ENCODE results near the gene KRTAP4-5.
"Not testable (repeated sequence)": the region's sequence is repeated elsewhere in the genome, so short reads cannot be mapped to it uniquely, and the experiment has no call there.

Gene KRTAP4-5

DNA sequence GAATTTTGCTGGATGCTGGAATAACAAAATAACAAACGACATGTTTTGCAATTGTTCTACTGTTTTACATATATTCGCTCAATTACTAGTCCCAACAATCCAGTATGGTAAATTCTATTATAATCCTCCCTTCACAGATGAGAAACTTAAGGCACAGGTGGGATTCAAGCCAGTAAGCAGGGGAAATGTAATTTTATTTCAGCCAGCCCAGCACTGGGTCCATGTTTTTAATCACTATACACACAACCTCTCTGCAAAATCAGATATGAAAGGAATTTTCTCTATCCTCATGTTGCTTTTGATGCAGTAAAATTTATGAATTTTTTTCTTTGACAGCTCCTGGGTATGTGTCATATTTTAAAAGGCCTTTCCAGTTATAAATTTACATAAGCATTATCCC, 4.4 kb downstream of the KRTAP4-5 start:
- no peak for DNase-seq

DNA sequence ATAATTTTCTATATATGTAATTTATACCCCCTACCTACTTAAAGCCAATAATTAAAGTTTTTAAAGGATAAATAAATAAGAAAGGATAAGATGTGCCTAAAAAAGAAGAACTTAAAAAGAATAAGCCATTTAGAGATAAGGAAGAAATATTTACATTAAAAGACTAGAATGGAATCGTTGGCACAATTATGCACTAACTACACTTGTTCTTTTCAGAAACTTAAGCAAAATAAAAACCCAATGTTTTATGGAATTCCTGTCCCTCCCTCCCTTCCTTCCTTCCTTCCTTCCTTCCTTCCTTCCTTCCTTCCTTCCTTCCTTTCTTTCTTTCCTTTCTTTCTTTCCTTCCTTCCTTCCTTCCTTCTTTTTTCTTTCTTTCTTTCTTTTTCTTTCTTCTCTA, 4.8 kb downstream of the KRTAP4-5 start:
- no peak for DNase-seq

DNA sequence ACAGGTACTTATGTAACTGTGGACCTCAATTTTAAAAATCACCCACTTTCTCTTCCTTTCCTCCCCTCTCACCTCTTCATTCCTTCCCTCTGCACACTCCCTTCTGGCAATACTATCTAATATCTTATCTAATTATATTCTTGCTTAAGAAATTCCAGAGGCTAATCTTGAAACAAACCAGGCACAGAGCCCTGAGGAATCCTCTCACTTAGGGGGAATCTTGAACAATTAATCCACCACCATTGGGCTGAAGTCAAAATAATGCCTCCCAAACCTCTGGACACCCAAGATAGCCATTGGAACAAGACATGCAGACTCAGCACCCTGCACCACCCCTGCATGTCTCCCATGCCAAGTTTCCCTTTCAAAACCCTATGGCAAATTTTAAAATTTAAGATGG, 8.3 kb downstream of the KRTAP4-5 start:
- no peak for DNase-seq

DNA sequence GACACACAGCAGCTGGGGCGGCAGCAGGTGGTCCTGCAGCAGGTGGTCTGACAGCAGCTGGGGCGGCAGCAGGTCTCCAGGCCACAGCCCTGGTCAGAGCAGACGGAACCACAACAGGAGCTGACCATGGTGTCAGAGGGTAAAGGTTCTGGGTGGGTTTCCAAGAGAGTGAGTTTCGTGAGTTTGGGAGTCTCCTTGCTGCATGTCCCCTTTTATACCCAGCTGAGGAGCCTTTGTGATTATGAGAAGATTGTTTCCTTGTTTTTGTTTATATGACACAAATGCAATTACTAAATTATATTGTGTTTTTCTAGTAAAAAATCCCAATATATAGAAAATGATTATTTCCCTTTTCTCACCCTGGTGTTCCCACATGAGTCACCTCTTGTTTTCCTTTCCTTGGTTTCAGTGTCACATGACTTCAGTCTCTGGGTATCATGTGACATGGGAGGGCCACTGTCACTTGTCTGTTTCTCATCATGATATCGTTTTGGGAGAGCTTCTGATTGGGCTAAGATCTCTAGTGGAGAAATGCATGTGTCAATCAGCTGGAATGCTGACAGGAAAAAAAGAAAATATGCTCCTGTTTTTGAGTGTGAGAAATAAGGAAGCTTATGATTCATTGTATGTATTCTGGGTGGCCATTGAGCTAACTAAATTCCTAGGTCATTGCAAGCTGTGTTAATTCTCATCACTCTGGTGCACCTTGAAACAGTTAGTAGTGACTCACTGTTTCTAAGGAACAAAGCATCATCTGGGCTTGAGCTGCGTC, 9.1 kb downstream of the KRTAP4-5 start, which contains the start of gene KRTAP4-6:
KRTAP4-6 (minus strand) TSS at position 185 of the 772 bp plus-strand sequence; CDS start at position 128, 57 bp downstream.
- DNase-seq = no peak

DNA sequence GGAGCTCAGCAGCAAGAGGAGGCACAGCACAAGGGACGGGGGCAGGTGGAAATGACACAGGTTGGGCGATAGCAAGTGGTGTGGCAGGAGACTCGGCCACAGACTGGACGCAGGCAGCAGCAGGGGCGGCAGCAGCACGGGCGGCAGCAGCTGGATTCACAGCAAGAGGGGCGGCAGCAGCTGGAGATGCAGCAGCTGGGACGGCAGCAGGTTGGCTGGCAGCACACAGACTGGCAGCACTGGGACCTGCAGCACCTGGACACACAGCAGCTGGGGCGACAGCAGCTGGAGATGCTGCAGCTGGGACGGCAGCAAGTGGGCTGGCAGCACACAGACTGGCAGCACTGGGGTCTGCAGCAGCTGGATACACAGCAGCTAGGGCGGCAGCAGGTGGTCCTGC, 9.8 kb downstream of the KRTAP4-5 start:
- DNase-seq = not testable (repeated sequence)

DNA sequence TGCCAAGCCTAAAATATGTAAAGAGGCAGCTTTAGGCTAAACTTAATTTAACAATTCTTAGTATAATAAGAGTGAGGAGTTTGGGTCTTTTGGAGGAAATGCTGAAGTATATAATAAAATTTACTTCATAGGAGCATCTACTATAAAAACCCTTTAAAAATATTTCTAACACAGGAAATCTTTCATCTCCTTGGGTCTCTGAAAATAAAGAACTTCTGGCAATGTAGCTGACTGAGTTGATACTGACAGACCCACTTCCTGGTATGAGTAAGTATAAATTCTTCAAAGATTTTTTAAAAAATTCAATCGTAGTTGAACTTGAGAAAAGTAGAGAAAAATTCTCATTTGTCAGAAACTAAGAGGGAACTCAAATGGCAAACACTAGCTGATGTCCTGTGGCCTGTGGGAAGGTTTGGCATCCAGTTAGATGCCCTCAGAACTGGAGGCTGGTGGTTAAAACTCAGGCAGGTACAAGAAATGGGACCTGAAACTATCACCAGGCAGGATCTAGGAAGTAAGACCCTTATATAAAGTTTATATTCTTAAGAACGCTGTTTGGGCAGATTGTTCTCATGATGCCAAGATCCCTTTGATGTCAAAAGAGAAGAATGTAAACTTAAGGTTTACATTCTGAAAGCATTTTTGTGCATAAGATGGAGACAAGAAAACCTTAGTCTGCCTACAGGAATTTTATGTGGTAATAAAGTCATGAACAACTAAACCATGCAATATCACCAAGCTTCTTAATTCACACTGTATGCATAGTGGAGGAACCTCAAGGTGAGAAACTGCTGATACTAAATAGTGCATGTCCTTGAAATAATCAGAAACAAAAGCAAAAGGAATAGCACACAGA, 15.5 kb downstream of the KRTAP4-5 start:
- no peak for DNase-seq

DNA sequence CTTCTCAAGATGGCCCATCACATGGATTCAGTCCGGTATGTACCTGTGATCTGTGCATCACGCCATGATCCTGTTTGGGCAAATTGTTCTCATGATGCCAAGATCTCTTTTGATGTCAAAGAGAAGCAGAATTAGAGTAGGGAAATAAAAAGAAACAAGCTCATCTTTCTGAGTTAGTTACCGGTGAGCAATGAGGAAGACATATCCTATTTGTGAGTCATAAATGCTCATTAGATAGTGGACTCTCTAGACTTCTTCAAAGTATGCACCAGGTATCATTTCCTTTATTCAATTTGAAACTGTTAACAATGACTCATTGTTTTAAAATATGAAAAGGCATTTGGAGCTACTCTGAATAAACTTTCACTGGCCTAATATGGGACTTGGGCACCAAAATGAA, 17.6 kb downstream of the KRTAP4-5 start:
- DNase-seq = no peak

DNA sequence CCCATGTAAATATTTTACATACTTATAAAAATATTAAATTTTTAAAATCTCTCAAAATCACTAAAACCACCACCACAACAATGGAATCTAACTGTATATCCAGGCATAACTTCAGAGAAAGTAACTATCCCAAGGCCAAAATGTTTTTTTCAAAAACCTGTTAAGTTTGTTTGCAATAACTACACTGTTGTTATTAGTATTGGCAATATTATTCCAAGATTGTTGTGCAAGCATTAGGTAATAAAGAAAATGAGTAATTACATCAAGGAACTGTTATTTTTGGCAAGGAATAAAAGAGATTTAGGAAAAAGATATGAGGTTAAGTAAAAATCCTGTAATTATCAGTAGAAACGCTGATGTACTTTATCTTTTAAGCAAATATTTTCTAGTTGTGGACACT, 22.3 kb downstream of the KRTAP4-5 start:
- DNase-seq = no peak

DNA sequence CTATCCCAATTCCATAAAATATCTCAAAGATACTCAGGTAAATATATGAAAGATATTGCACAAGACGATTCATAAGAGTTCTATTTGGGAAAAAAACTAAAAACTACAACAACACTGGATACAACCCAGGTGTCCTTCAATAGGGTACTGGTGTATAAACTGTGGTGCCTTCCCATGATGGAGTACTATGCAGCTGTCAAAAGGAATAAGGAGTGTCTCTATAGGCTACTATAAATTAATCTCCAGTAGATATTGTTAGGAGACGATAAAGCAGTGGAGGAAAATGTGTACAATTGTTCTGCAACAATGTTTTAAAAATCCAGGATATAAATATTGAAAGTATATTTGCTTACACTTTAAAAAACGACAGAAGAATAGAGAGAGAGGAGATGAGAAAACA, 23.2 kb downstream of the KRTAP4-5 start:
- DNase-seq = no peak

DNA sequence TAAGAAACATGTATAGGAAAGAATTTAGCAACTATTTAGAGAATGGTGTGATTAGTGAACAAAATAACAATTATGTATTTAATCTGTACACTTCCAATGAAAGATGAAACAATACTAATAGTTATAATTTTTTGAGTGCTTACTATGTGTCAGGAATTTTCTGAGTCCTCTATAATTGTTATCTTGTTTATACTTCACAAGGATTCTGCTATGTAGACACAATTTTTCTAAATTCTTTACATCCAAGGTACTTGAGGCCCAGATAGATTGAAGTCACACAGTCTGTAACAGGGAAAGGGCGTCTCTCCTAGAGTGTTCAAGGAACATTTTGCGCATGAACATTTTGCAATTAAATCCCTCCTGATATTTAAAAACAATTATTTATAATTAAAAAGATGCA, 24.6 kb downstream of the KRTAP4-5 start:
- no peak for DNase-seq

DNA sequence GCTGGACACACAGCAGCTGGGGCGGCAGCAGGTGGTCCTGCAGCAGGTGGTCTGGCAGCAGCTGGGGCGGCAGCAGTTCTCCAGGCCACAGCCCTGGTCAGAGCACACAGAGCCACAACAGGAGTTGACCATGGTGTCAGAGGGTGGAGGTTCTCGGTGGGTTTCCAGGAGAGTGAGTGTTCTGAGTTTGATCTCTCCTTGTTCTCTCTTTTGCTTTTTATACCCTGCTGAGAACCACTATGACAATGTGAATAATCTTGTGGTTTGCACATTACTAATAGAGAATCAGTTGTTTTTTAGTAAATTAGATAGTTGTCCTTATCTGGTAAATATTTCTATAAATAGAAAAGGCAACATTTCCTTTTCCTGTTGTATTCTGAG, 25.6 kb downstream of the KRTAP4-5 start, which contains the start of gene KRTAP4-12:
KRTAP4-12 (minus strand) TSS at position 192 of the 381 bp plus-strand sequence; CDS start at position 132, 60 bp downstream.
- DNase-seq = not testable (repeated sequence)

DNA sequence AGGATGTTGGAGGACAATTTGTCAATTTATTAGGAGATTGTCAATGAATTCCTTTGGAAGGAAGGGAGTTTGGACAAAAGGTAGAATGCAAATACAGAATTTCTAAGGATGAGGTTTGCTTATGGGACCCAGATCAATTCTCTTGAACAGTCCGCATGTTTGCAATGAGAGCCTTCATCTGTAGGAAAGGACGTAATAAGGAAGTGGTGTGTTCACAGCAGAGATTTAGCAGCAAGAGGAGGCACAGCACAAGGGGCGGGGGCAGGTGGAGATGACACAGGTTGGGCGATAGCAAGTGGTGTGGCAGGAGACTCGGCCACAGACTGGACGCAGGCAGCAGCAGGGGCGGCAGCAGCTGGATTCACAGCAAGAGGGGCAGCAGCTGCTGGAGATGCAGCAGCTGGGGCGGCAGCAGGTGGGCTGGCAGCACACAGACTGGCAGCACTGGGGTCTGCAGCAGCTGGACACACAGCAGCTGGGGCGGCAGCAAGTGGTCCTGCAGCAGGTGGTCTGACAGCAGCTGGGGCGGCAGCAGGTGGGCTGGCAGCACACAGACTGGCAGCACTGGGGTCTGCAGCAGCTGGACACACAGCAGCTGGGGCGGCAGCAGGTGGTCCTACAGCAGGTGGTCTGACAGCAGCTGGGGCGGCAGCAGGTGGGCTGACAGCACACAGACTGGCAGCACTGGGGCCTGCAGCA, 26.2 kb downstream of the KRTAP4-5 start:
- peak in 1 of 2 donors; percentile 4 for DNase-seq

DNA sequence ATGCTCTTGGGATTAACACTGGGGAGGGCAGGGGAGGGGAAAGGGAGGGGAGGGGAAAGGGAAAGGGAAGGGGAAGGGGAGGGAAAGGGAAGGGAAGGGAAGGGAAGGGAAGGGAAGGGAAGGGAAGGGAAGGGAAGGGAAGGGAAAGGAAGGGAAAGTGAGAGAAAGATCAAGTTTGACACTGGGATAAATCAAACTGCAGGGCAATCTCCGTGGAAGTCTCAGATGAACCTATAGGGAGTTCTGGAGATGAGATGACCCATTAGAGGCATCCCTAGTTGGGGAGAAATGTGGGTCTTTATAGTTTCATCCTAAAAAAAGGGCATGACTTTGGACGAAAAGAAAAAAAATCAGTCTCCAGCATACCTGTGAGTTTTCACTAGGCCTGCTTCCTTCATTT, 27.9 kb downstream of the KRTAP4-5 start:
- no peak for DNase-seq

DNA sequence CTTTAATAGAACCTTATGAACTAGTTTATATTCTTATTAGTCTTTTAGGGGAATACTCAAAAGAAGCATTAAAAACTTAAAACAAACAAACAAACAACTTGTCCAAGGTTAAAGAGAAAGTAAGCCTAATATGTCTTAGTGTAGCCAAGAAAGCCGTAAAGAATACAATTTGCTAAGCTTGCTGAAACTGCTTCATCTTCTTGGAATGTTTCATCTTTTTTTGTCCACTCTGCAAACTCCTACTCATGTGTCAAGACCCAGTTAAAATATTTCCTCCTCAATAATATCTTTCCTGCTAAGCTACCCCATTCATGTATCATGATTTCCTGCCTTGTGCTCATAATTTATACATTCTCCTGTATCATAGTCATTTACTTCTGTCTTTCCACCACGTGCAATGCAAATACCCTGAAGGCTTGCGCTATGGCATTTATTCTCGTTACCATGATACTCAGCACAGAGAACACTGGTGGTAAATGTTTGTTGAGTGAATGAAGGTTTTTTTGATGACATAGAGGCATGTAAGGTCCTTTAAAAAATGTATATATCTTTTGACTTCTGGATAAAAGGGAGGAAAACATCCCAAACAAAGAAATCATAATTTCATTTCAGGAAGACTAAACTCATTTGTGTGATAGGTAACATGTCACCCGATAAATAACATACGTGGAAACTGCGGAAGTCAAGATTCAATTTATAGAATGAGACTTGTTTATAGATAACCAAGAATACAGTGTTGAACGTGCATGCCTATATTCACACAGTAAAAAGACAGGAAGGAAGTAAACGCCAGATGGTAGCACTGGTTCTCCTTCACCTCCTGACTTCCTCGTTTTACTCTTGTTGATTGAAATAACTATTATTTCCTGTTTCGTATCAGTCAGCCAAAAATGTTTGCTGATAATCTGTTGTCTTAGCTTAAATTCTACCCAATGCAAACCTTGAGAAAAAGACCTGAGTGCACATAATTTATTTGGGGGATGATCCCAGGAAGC, 29.6 kb downstream of the KRTAP4-5 start:
- peak; percentile 26 to 34 for DNase-seq

DNA sequence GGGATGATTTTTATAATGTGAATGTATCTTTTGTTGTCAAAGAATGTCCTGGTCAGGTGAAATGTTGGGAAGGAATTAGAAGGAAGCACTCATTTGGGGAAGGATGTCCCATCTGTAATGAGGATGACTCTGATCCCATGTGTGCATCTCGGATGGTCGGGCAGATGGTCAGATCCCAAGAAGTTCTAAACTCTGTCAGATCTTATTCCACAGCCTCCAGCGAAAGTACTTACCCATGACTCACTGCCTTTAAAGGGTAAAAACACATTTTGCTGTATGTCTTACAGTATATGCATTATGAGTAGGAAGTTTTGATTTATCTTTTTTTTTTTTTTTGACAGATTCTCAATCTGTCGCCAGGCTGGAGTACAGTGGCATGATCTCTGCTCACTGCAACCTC, 30.9 kb downstream of the KRTAP4-5 start:
- no peak for DNase-seq

DNA sequence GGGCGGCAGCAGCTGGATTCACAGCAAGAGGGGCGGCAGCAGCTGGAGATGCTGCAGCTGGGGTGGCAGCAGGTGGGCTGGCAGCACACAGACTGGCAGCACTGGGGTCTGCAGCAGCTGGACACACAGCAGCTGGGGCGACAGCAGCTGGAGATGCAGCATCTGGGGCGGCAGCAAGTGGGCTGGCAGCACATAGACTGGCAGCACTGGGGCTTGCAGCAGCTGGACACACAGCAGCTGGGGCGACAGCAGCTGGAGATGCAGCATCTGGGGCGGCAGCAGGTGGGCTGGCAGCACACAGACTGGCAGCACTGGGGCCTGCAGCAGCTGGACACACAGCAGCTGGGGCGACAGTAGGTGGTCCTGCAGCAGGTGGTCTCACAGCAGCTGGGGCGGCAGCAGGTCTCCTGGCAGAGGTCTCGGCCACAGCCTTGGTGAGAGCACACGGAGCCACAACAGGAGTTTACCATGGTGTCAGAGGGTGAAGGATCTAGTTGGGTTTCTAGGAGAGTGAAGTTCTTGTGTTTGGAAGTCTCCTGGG, 31.7 kb downstream of the KRTAP4-5 start, which contains the start of gene KRTAP4-11:
KRTAP4-11 (minus strand) TSS at position 528 of the 541 bp plus-strand sequence; CDS start at position 470, 58 bp downstream.
- not testable (repeated sequence) for DNase-seq

DNA sequence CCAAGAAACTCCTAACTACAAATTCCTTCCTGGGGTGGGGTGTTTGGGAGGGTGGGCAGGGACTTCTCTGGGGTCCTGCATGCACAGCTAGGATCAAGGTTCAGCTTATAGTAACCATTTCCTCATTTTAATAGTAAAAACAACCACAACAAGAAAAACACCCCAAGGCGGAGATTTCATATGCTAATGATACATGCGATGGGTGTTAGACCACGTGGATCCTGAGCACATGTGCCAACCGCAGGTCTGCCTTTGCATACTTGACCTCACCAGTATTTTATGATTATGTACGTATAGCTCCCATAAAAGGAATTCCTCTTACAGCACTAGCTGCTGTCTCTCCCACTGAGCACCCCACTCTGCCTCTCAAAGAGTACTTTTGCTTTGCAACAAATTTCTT, 33.3 kb downstream of the KRTAP4-5 start:
- DNase-seq = peak in 1 of 2 donors; percentile 43

DNA sequence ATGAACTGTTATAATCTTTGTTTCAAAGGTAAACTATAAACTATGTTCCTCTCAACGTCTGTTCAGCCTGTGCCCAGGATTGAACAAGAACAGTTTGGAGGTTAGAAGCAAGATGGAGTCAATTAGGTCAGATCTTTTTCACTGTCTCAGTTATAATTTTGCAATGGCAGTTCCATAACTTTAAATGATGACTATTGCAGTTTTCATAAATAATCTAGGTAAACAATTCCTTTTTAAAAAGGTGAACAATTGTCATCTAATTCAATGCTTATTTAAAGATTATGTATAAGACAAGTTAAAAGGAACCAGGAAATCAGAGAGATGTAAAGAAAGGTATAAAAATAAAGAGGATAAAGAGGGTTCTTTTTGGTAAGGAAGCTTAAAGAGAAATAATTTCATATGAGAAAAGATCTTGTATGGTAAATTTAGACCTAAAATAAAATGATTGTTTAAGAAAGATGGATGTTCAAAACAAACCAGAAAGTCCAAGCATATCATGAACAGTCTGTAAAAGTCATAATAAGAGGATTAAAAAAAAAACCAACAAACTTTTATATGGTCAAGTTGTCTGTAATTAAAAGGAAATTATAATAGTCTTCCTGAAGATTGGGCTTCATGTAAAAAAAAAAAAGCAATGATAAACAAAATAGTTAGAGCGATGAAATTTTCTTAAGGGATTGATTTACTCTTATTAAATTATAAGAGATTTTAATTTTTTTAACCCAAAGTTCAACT, 38.3 kb downstream of the KRTAP4-5 start:
- DNase-seq = no peak

DNA sequence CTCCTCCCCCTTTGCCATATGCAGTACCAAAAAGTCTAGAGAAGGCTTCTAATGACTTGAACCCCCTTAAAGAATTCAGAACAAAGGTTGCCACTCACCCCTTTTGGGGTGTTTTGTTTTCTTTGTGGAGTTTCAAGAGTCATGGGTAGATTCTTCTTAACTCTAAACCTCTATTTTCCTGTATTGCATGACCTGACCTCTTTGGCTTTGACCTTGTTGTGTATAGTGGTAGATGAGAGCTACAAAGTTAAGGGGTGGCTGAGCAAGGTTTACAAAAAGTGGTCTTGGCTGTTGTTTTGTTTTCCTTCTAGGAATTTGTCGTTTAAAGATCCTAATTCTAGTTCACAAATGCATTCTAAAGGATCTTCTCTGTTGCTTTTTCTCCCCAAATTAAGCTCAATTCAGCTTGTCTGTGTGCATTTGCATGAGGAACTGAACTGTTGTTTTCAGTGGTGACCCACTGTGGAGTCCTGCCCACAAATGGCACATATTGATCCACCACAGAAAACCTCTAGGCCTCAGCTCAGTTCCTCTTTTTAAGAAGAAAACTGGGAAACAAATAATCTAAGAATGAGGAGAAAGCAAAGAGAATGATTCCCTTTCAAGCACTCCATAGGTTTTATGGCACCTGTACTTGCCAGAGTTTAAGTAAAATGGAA, 40.8 kb downstream of the KRTAP4-5 start:
- not testable (repeated sequence) for DNase-seq

DNA sequence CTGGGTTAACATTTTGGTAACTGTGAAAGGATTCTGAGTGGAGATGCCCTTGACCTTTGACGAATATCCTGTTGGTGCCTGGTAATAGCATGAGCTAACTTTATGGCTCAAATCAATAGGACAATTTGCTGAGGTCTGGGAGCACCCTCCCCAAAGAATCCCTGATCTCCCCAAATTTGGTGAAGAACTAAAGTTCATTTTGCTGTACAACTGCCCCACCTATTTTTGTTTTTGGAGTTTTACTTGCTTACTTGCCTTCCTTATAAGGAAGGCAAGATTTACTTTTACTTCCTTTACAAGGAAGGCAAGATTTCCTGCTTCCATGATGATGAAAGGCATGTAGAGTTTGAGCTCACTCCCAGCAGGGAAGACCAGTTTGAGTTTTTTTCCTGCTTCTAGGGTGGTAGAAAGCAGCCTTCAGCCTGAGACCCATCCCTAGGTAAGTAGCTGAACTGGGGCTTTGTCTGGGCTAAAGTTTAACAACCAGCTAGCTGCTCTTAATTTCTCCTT, 41.6 kb downstream of the KRTAP4-5 start:
- DNase-seq = no peak
